ENCODE measurements around the gene BAIAP2L1. TPM values are rescaled to one million over a fixed set of nuclear protein-coding genes. Genes with fewer than 3 reads are reported as not detected.

The BAIAP2L1 gene
- total and polyA plus RNA-seq, 9 of the 15 experiments (the other 6 are each of a cell fraction or from before 2014, with no cell fraction given) = 4.2 to 29.8 (median 15.5) TPM

GRCh38 chr7:98348726-98349474 is 52.0 kb downstream of the BAIAP2L1 start:
- ATAC-seq = peak; percentile 85
- Histone ChIP-seq H3K36me3 (ENCODE audit: control insufficient read depth, insufficient read depth, low read length) (0 out of 3 replicates have a peak, but pooled peaks cover 2% of the 10 kb centered on the region), H2AFZ (ENCODE audit: low read depth, low read length) (peak overlapping the region; percentile 44; the same call in 1 of the 2 replicates), H3K4me1 (replicated peaks in 1 of 2; ENCODE audit: control insufficient read depth in 2 of 2, insufficient read depth in 2 of 2, low read length in 2 of 2) (peaks cover 8 to 9% of the 10 kb centered on the region in 2 experiments; a peak in 3 of 5 replicates), H3K27ac (ENCODE audit: extremely low read depth, low read depth, low read length) (no peak overlapping the region), H3K4me2 (ENCODE audit: insufficient read depth, low read length) (peak overlapping the region; percentile 47), H3K79me2 (ENCODE audit: control insufficient read depth, insufficient read depth, low read length) (no peaks in the 10 kb centered on the region), H3K27me3 (ENCODE audit: control insufficient read depth in 2 of 2, insufficient read depth in 2 of 2, low read length in 2 of 2) (peaks cover 0 to 8% of the 10 kb centered on the region in 2 experiments; a peak in 1 of 5 replicates), H3K9ac (ENCODE audit: insufficient read depth in 1 of 2, low read depth in 2 of 2, low read length in 2 of 2) (peak overlapping the region in 1 of 2 experiments; percentile 3; a peak in 1 of 4 replicates), H3K4me3 (no peak overlapping the region), H3K9me3 (replicated peaks; ENCODE audit: control insufficient read depth, insufficient read depth, low read depth, low read length) (no peaks in the 10 kb centered on the region), H3K9me1 (ENCODE audit: control insufficient read depth, insufficient read depth, low read length) (no peaks in the 10 kb centered on the region), H4K20me1 (replicated peaks; ENCODE audit: control insufficient read depth, insufficient read depth, low read length) (peaks cover 6% of the 10 kb centered on the region; the same call in 1 of the 2 replicates)
- in situ Hi-C loops (cut with MboI) (no loop called here), intact Hi-C loops (cut with micrococcal nuclease) (no loop called here)
- WGBS (ENCODE audit: insufficient coverage, low coverage, missing lambda C conversion rate) = 12% methylated on average over 23 of the region's 23 CpGs
- ChIA-PET CTCF (ENCODE audit: low intra/inter-chr PET ratio) (no interaction called here), POLR2A (no interaction called here)
- FAIRE-seq = peak; percentile 70
- BruUV-seq (replicated peaks) = no TSS peak
- peak; percentile 59 to 69 (median 66) for DNase-seq (ENCODE audit: extremely low read depth in 1 of 4, low spot score in 3 of 4)
- peak; percentile 38 for TF ChIP-seq TEAD4 (IDR thresholded peaks at IDR 0.05; ENCODE audit: low read length)
- no peak for TF ChIP-seq TEAD4 (CRISPR knock-in tag; IDR thresholded peaks at IDR 0.05; ENCODE audit: borderline replicate concordance)
- no peak; the same call in 1 of the 2 replicates for TF ChIP-seq ZBTB33 (CRISPR knock-in tag; IDR thresholded peaks at IDR 0.05)
- peak; percentile 49 for TF ChIP-seq USF2 (CRISPR knock-in tag; IDR thresholded peaks at IDR 0.05)
- no peak for TF ChIP-seq ZBED1 (IDR thresholded peaks at IDR 0.05)
- TF ChIP-seq HES1 (IDR thresholded peaks at IDR 0.05; ENCODE audit: low read depth) = no peak
- no peak for TF ChIP-seq GABPA (tag; conservative IDR thresholded peaks at IDR 0.05; ENCODE audit: low read depth)
- no peak for TF ChIP-seq SRSF9 (IDR thresholded peaks at IDR 0.05; ENCODE audit: borderline replicate concordance, low read depth, low read length)
- TF ChIP-seq STAG1 (CRISPR knock-in tag; IDR thresholded peaks at IDR 0.05; ENCODE audit: borderline replicate concordance) = no peak
- no peak for TF ChIP-seq KDM2B (CRISPR knock-in tag; IDR thresholded peaks at IDR 0.05)
- TF ChIP-seq TEAD2 (tag; IDR thresholded peaks at IDR 0.05) = no peak
- no peak for TF ChIP-seq SRF (CRISPR knock-in tag; IDR thresholded peaks at IDR 0.05)
- TF ChIP-seq RHOXF2B (CRISPR knock-in tag; conservative IDR thresholded peaks at IDR 0.05) = no peak
- no peak; a peak in 1 of 4 replicates for TF ChIP-seq RAD21 (CRISPR knock-in tag; conservative IDR thresholded peaks at IDR 0.05 in 1 of 2, IDR thresholded peaks at IDR 0.05 in 1 of 2)
- peak; percentile 43; the same call in 1 of the 2 replicates for TF ChIP-seq NKRF (IDR thresholded peaks at IDR 0.05; ENCODE audit: borderline replicate concordance)
- 0 out of 2 replicates have a peak, but pooled peaks have one; percentile 22 for TF ChIP-seq CREM (IDR thresholded peaks at IDR 0.05; ENCODE audit: low read depth)
